Measurements from ENCODE around the gene SFR1.

DNA sequence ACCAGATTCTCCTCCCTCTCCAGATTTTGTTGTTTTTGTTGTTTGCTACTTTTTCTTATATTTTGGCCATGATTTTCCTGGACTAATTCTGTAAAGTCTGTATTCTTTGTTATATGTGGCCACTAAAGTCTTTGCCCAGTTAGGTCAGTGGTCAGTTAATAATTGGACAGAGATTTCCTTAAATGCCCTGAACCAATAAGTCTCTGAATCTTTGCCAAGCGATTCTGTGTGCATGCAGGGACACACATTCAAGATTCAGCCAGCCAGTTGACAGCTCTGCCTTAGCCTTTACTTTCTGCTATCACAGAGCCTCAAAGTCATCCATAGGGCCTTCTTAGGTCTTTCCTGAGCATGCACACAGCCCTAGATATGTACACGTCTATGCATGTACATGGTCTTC, 25.3 kb upstream of the SFR1 start:
- TF ChIP-seq POLR2A (IDR thresholded peaks at IDR 0.05; ENCODE audit: low read length), result no peak
- no peak for TF ChIP-seq GATA1 (IDR thresholded peaks at IDR 0.05; ENCODE audit: low read depth, low read length)

All from erythroblast (primary cell).